Loucy (cell line): ENCODE data around the gene SPRR1A.

Source experiments
- H2AFZ ChIP-seq: fragments of 200-600 bp; sonication (generic); 2 replicates; pipeline ENCODE4 v1.6.0; 2016; ENCODE audit warnings: antibody characterized with exemption, mild to moderate bottlenecking, low read length, moderate library complexity
- H3F3A ChIP-seq: fragments of 200-600 bp; 2 replicates; pipeline ENCODE4 v1.6.0; 2016; ENCODE audit warnings: antibody characterized with exemption, low read depth, mild to moderate bottlenecking
- H3K27me3 ChIP-seq: fragments of 200-600 bp; sonication (generic); 2 replicates; pipeline ENCODE4 v1.6.1; 2014; ENCODE audit warnings: low read length, mild to moderate bottlenecking; ENCODE audit not compliant: insufficient read depth, poor library complexity, severe bottlenecking
- H3K36me3 ChIP-seq: fragments of 200-600 bp; sonication (generic); 2 replicates; pipeline ENCODE4 v1.6.1; 2016; ENCODE audit warnings: low read length; ENCODE audit not compliant: insufficient read depth
- H3K4me1 ChIP-seq: fragments of 200-600 bp; sonication (generic); 2 replicates; pipeline ENCODE4 v1.5.1; 2014; ENCODE audit warnings: low read length, mild to moderate bottlenecking; ENCODE audit not compliant: insufficient read depth, poor library complexity, severe bottlenecking
- H3K4me2 ChIP-seq: fragments of 200-600 bp; sonication (generic); 2 replicates; pipeline ENCODE4 v1.6.0; 2014; ENCODE audit warnings: antibody characterized with exemption, low read length, low read depth, mild to moderate bottlenecking; ENCODE audit not compliant: poor library complexity, severe bottlenecking
- H3K4me3 ChIP-seq: fragments of 200-600 bp; sonication (generic); 2 replicates; pipeline ENCODE4 v1.5.1; 2014; ENCODE audit warnings: low read length, mild to moderate bottlenecking, mixed read lengths; ENCODE audit not compliant: poor library complexity, severe bottlenecking
- H3K79me2 ChIP-seq: fragments of 200-600 bp; sonication (generic); 2 replicates; pipeline ENCODE4 v1.6.1; 2014; ENCODE audit warnings: low read length; ENCODE audit not compliant: insufficient read depth
- H3K9ac ChIP-seq: fragments of 200-600 bp; sonication (generic); 2 replicates; pipeline ENCODE4 v1.6.0; 2014; ENCODE audit warnings: mild to moderate bottlenecking, low read depth, low read length, moderate library complexity; ENCODE audit not compliant: poor library complexity, severe bottlenecking
- H3K9me2 ChIP-seq: fragments of 200-600 bp; sonication (generic); replicated peaks from 2 replicates; pipeline ENCODE4 v1.6.1; 2016; ENCODE audit warnings: low read depth, low read length, mixed read lengths
- H3K9me3 ChIP-seq: fragments of 200-600 bp; sonication (generic); 2 replicates; pipeline ENCODE4 v1.6.1; 2014; ENCODE audit warnings: mild to moderate bottlenecking, antibody characterized with exemption, low read length, low read depth; ENCODE audit not compliant: insufficient read depth
- H4K20me1 ChIP-seq: fragments of 200-600 bp; sonication (generic); 2 replicates; pipeline ENCODE4 v1.6.0; 2014; ENCODE audit warnings: antibody characterized with exemption, low read length, mild to moderate bottlenecking; ENCODE audit not compliant: insufficient read depth, poor library complexity, severe bottlenecking
- CTCF ChIP-seq: fragments of 200-600 bp; sonication (generic); conservative IDR thresholded peaks from 2 replicates; pipeline ENCODE4 v1.5.1; 2014; ENCODE audit warnings: mild to moderate bottlenecking, antibody characterized with exemption, low read length
- EZH2phosphoT487 ChIP-seq: fragments of 200-600 bp; IDR thresholded peaks from 2 replicates; pipeline ENCODE4 v1.6.1; 2018; ENCODE audit warnings: antibody characterized with exemption, mild to moderate bottlenecking, moderate library complexity, borderline replicate concordance

SPRR1A gene

GRCh38 chr1:152980676-152981075 is 3.2 kb upstream of the SPRR1A start:
- no peaks in the 10 kb centered on the region for H3K9me2 ChIP-seq
- H3K9ac ChIP-seq: no peak overlapping the region
- no peaks in the 10 kb centered on the region for H4K20me1 ChIP-seq
- TF ChIP-seq CTCF: no peak
- TF ChIP-seq EZH2phosphoT487: no peak
- no peaks in the 10 kb centered on the region for H3K4me1 ChIP-seq
- H3K27me3 ChIP-seq: no peaks in the 10 kb centered on the region
- H3K9me3 ChIP-seq: no peaks in the 10 kb centered on the region
- H3K36me3 ChIP-seq: no peaks in the 10 kb centered on the region
- no peaks in the 10 kb centered on the region for H3F3A ChIP-seq
- H3K4me2 ChIP-seq: no peak overlapping the region
- no peak overlapping the region for H3K4me3 ChIP-seq
- H3K79me2 ChIP-seq: no peaks in the 10 kb centered on the region
- no peak overlapping the region for H2AFZ ChIP-seq

DNA sequence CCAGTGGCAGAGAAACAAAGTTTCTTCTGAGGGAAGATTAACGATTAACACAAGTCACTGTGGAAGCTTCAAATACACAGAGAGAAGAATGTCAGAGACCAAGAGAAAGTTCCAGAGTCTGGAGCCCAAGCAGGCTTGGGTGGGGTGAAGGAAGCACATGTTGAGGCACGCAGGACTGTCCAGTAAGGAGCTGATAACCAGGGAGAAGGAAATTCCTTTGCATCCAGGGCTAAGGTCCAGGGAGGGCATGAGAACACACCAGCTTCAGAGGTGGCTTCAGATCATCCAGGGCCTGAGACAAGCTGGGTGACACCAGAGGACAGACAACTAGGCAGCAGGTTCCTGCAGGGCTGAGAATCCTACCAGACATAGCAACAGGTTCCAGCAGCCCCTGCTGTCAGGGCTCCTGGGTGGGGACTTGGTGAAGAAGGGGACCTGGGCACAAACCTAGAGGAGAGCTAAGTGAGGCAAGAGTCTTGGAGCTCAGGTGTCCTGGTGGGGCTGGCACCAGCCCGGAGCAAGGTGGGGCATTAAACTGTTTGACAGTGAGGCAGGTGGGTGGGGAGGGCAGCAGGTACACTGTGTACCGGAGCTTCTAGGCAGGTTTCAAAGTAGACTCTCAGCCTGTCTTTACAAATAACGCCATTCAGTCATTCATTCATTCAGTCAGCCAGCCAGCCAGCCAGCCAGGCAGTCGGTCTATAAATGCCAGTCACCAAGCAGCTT is 2.6 kb upstream of the SPRR1A start:
- Histone ChIP-seq H3K9me2 (no peaks in the 10 kb centered on the region), H3K4me1 (no peaks in the 10 kb centered on the region), H3K36me3 (no peaks in the 10 kb centered on the region), H3K79me2 (no peaks in the 10 kb centered on the region), H3K9me3 (no peaks in the 10 kb centered on the region), H3K4me2 (no peak overlapping the region), H4K20me1 (no peaks in the 10 kb centered on the region), H3K9ac (no peak overlapping the region), H3F3A (no peaks in the 10 kb centered on the region), H2AFZ (no peak overlapping the region), H3K27me3 (no peaks in the 10 kb centered on the region), H3K4me3 (no peak overlapping the region)
- TF ChIP-seq EZH2phosphoT487 (no peak), CTCF (no peak)

- Histone ChIP-seq H3K27me3 (no peaks in the 10 kb centered on the region), H3K9ac (no peak overlapping the region), H3K4me3 (no peak overlapping the region), H3K9me2 (no peaks in the 10 kb centered on the region), H3K4me2 (no peak overlapping the region), H3F3A (no peaks in the 10 kb centered on the region), H4K20me1 (no peaks in the 10 kb centered on the region), H3K36me3 (no peaks in the 10 kb centered on the region), H3K79me2 (no peaks in the 10 kb centered on the region), H3K4me1 (no peaks in the 10 kb centered on the region), H3K9me3 (no peaks in the 10 kb centered on the region), H2AFZ (no peak overlapping the region)
- no peak for TF ChIP-seq EZH2phosphoT487
- no peak for TF ChIP-seq CTCF
These were observed 1.8 kb upstream of the SPRR1A start for GRCh38 chr1:152982076-152982475.
